Astrocyte (in vitro differentiated cells and primary cell): ENCODE measurements around the gene GHSR. TPM values are rescaled to one million over a fixed set of nuclear protein-coding genes. Genes with fewer than 3 reads are reported as not detected.

Experiments
- DNase-seq: peaks from one replicate; pipeline ENCODE4 v3.0.0-alpha.2; 2010; ENCODE audit warnings: low read depth
- FAIRE-seq: peaks from 2 replicates; lab custom pipeline; 2011; peaks lifted over from hg19 to GRCh38; lab: Jason Lieb, UNC
- H2AFZ ChIP-seq: 2 replicates; pipeline ENCODE4 v1.6.0; 2012; ENCODE audit warnings: low read depth, low read length, inconsistent platforms
- H3K27ac ChIP-seq: 2 replicates; pipeline ENCODE4 v1.5.1; 2011; ENCODE audit warnings: low read depth, low read length, inconsistent platforms
- H3K27me3 ChIP-seq: 2 replicates; pipeline ENCODE4 v1.6.0; 2011; ENCODE audit warnings: low read length, inconsistent platforms; ENCODE audit not compliant: insufficient read depth
- H3K36me3 ChIP-seq: 2 replicates; pipeline ENCODE4 v1.5.1; 2011; ENCODE audit warnings: low read length, inconsistent platforms; ENCODE audit not compliant: insufficient read depth
- H3K4me1 ChIP-seq: 2 replicates; pipeline ENCODE4 v1.5.1; 2011; ENCODE audit warnings: low read length, inconsistent platforms; ENCODE audit not compliant: insufficient read depth
- H3K4me2 ChIP-seq: 2 replicates; pipeline ENCODE4 v1.6.0; 2012; ENCODE audit warnings: low read length, inconsistent platforms
- H3K4me3 ChIP-seq: 2 replicates; pipeline ENCODE4 v1.5.1; 2011; ENCODE audit warnings: low read depth, mild to moderate bottlenecking, low read length, inconsistent platforms; ENCODE audit not compliant: insufficient read depth
- H3K79me2 ChIP-seq: 2 replicates; pipeline ENCODE4 v1.6.0; 2012; ENCODE audit warnings: mild to moderate bottlenecking, low read length, inconsistent platforms; ENCODE audit not compliant: insufficient read depth
- H3K9ac ChIP-seq: 2 replicates; pipeline ENCODE4 v1.6.0; 2012; ENCODE audit warnings: mild to moderate bottlenecking, low read length, inconsistent platforms
- H3K9me3 ChIP-seq: 2 replicates; pipeline ENCODE4 v1.5.1; 2012; ENCODE audit warnings: low read depth, mild to moderate bottlenecking, low read length, inconsistent platforms; ENCODE audit not compliant: insufficient read depth
- H4K20me1 ChIP-seq: 2 replicates; pipeline ENCODE4 v1.6.0; 2012; ENCODE audit warnings: low read length, inconsistent platforms; ENCODE audit not compliant: insufficient read depth
- H3K27ac Mint-ChIP-seq: one replicate; pipeline ENCODE4 v1.8.0; 2021; ENCODE audit warnings: mild to moderate bottlenecking, mixed read lengths; ENCODE audit not compliant: unreplicated experiment
- H3K27me3 Mint-ChIP-seq: one replicate; pipeline ENCODE4 v1.8.0; 2021; ENCODE audit warnings: low read depth, mixed read lengths; ENCODE audit not compliant: unreplicated experiment
- H3K36me3 Mint-ChIP-seq: one replicate; pipeline ENCODE4 v1.8.0; 2021; ENCODE audit warnings: low read depth, mixed read lengths; ENCODE audit not compliant: unreplicated experiment
- H3K4me1 Mint-ChIP-seq: one replicate; pipeline ENCODE4 v1.8.0; 2021; ENCODE audit warnings: low read depth, mixed read lengths; ENCODE audit not compliant: unreplicated experiment
- H3K4me3 Mint-ChIP-seq: one replicate; pipeline ENCODE4 v1.8.0; 2021; ENCODE audit warnings: mild to moderate bottlenecking, moderate library complexity, mixed read lengths; ENCODE audit not compliant: unreplicated experiment
- H3K9me3 Mint-ChIP-seq: one replicate; pipeline ENCODE4 v1.8.0; 2021; ENCODE audit warnings: mild to moderate bottlenecking, mixed read lengths; ENCODE audit not compliant: unreplicated experiment
- CTCF ChIP-seq: IDR thresholded peaks from 2 replicates; pipeline ENCODE4 v1.5.1; 2011; ENCODE audit warnings: low read depth, mild to moderate bottlenecking, inconsistent platforms, low read length, moderate library complexity; ENCODE audit not compliant: insufficient read depth
- EZH2 ChIP-seq: IDR thresholded peaks from 2 replicates; pipeline ENCODE4 v1.6.1; 2012; ENCODE audit warnings: mild to moderate bottlenecking, low read length, inconsistent platforms; ENCODE audit not compliant: insufficient read depth
- total RNA-seq: library from RNA; stranded (reverse); gene quantifications from 2 replicates; pipeline ENCODE4 v1.2.1, GENCODE V29; 2021

Gene GHSR
- total RNA-seq, 1 donor from 2014 or later: not detected

- no peak overlapping the region for H2AFZ ChIP-seq
- Mint-ChIP-seq H3K4me1 (no peaks in the 10 kb centered on the region), H3K27me3 (no peaks in the 10 kb centered on the region), H3K9me3 (peaks cover 1% of the 10 kb centered on the region), H3K36me3 (peaks cover 19% of the 10 kb centered on the region), H3K27ac (no peak overlapping the region), H3K4me3 (no peak overlapping the region)
- no peaks in the 10 kb centered on the region for H3K27me3 ChIP-seq
- DNase-seq (no peak), FAIRE-seq (no peak)
- H3K9me3 ChIP-seq: no peaks in the 10 kb centered on the region
- no peaks in the 10 kb centered on the region for H3K79me2 ChIP-seq
- H3K4me2 ChIP-seq: no peak overlapping the region
- no peak overlapping the region for H3K9ac ChIP-seq
- H3K36me3 ChIP-seq: peaks cover 10% of the 10 kb centered on the region
- no peak for TF ChIP-seq CTCF
- no peak overlapping the region for H3K27ac ChIP-seq
- H3K4me3 ChIP-seq: no peak overlapping the region
- no peaks in the 10 kb centered on the region for H4K20me1 ChIP-seq
- H3K4me1 ChIP-seq: no peaks in the 10 kb centered on the region
Measured at GRCh38 chr3:172405914-172406313, 42.3 kb downstream of the GHSR start.

GRCh38 chr3:172404237-172404962 is 43.9 kb downstream of the GHSR start:
- DNase-seq: no peak
- H3K4me1 Mint-ChIP-seq: no peaks in the 10 kb centered on the region
- no peak overlapping the region for H3K4me3 ChIP-seq
- no peaks in the 10 kb centered on the region for H3K79me2 ChIP-seq
- peaks cover 17% of the 10 kb centered on the region for H3K36me3 ChIP-seq
- no peak overlapping the region for H3K9ac ChIP-seq
- peaks cover 1% of the 10 kb centered on the region for H3K9me3 Mint-ChIP-seq
- no peak for FAIRE-seq
- peaks cover 22% of the 10 kb centered on the region for H3K36me3 Mint-ChIP-seq
- no peaks in the 10 kb centered on the region for H3K4me1 ChIP-seq
- no peak overlapping the region for H3K27ac ChIP-seq
- no peak overlapping the region for H2AFZ ChIP-seq
- no peaks in the 10 kb centered on the region for H3K27me3 ChIP-seq
- no peaks in the 10 kb centered on the region for H3K27me3 Mint-ChIP-seq
- no peaks in the 10 kb centered on the region for H4K20me1 ChIP-seq
- H3K27ac Mint-ChIP-seq: no peak overlapping the region
- TF ChIP-seq EZH2 (no peak), CTCF (no peak)
- H3K4me3 Mint-ChIP-seq: no peak overlapping the region
- no peak overlapping the region for H3K4me2 ChIP-seq
- H3K9me3 ChIP-seq: no peaks in the 10 kb centered on the region
